K562 (cell line): ENCODE measurements around the gene RIT1. TPM values are rescaled to one million over a fixed set of nuclear protein-coding genes. Genes with fewer than 3 reads are reported as not detected.

ENCODE experiments used
- CHD4 ChIP-seq: fragments of 200-600 bp; sonication (generic); IDR thresholded peaks from 3 replicates; pipeline ENCODE4 v1.6.1; 2012; ENCODE audit warnings: low read depth, mild to moderate bottlenecking, mixed read lengths, low read length, inconsistent platforms; ENCODE audit not compliant: insufficient read depth, insufficient replicate concordance, poor library complexity, severe bottlenecking
- GABPA ChIP-seq: fragments of 200-800 bp; sonication (Bioruptor generic); conservative IDR thresholded peaks from 2 replicates; pipeline ENCODE4 v1.6.1; 2016; ENCODE audit warnings: low read depth, missing genetic modification characterization, missing compliant biosample characterization
- NRF1 ChIP-seq, 2 experiments: fragments of 450-650 bp; IDR thresholded peaks in 1 of 2; conservative IDR thresholded peaks in 1 of 2; 2 replicates each; pipeline ENCODE4 v1.6.1; 2014; ENCODE audit warnings: mild to moderate bottlenecking in 2 of 2
- SIRT6 ChIP-seq: IDR thresholded peaks from one replicate; pipeline ENCODE4 v1.6.1; 2012; ENCODE audit warnings: low read depth, mild to moderate bottlenecking, control low read depth, inconsistent platforms, low read length, moderate library complexity
- ZNF561 ChIP-seq: fragments of 450-650 bp; formaldehyde crosslinking; conservative IDR thresholded peaks from 2 replicates; pipeline ENCODE4 v1.4.0; 2020; ENCODE audit warnings: mild to moderate bottlenecking, moderate library complexity
- polyA plus RNA-seq, 8 experiments: library from polyadenylated mRNA; depleted of rRNA in 4 of 8; stranded (reverse) in 5 of 8; unstranded in 3 of 8; fragments of >200 nt; fragmentation: Nextera tagmentation in 2 of 8; fragmentation: Illumina TruSeq in 1 of 8; extraction: Ambion mirVana in 2 of 8; extraction: Trizol in 1 of 8; gene quantifications; 2 replicates each; pipeline versions ENCODE4 v1.2.1 to v1.2.3, GENCODE V29; 2011 to 2014; ENCODE audit warnings: inconsistent platforms in 1 of 8, missing spikeins in 1 of 8
- total RNA-seq, 7 experiments: library from RNA; depleted of rRNA in 6 of 7; stranded (reverse); fragments of >200 nt in 6 of 7; fragmentation: Illumina TruSeq in 2 of 7; extraction: Trizol in 2 of 7; gene quantifications; 2 replicates each; pipeline versions ENCODE4 v1.2.1 to v1.2.3, GENCODE V29; 2011 to 2021; ENCODE audit warnings: low replicate concordance in 1 of 7
- TF ChIP-seq, protein P1 (sequence below): fragments of 450-650 bp; IDR thresholded peaks from 2 replicates; pipeline ENCODE4 v1.6.1; 2016; ENCODE audit warnings: antibody characterized with exemption
- TF ChIP-seq, protein P2 (sequence below): fragments of 450-650 bp; IDR thresholded peaks from 2 replicates; pipeline ENCODE4 v1.6.1; 2016; ENCODE audit warnings: borderline replicate concordance
- TF ChIP-seq, protein P3 (sequence below), 2 experiments: fragments of 450-650 bp; IDR thresholded peaks; 2 replicates each; pipeline ENCODE4 v1.6.1; 2016; ENCODE audit warnings: mild to moderate bottlenecking in 2 of 2, borderline replicate concordance in 1 of 2, low read depth in 1 of 2, moderate library complexity in 1 of 2
- TF ChIP-seq, protein P4 (sequence below): fragments of 250-450 bp; sonication (Bioruptor Pico); IDR thresholded peaks from 2 replicates; pipeline ENCODE4 v1.5.0; 2021; ENCODE audit warnings: mild to moderate bottlenecking, moderate library complexity

RIT1 gene
- total and polyA plus RNA-seq, 9 of the 15 experiments (the other 6 are each of a cell fraction or from before 2014, with no cell fraction given), result 13.5 to 57.6 (median 22.9) TPM

DNA sequence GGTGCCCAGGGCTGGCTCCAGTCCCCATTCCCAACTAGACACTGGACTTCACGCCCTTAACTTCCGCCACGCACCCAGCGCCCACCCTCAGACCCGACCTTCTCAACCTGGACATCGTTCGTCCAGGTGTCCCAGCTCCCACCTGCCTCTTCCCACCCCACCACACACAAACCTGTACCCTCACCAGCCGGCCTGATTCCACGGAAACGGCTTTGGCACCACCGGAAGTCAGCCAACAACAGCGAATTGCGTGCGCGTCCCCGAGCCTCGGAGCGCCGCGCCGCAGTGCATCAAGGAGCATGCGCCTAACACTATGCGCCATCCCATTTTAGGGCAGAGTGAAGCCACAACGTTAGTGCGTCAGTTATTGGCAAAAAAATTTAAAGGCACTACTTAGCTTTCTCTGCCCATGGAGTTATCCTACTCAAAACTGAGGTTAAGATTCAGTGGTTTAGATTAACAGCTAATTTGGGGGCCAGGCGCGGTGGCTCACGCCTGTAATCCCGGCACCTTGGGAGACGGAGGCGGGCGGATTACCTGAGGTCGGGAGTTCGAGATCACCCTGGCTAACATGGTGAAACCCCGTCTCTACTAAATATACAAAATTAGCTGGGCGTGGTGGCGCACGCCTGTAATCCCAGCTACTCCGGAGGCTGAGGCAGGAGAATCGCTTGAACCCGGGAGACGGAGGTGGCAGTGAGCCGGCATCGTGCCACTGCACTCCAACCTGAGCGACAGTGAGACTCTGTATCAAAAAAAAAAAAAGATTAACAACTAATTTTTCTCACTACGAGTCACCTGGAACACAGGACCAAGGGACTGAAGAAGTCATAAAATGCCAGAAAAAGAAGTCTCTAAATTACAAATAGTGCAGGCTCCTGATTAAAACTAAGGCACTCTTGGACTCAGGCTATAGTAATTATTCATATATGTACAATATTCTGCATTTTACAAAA, 53.9 kb downstream of the RIT1 start, which contains the start of gene GON4L (continued):
- TF ChIP-seq, protein P1, sequence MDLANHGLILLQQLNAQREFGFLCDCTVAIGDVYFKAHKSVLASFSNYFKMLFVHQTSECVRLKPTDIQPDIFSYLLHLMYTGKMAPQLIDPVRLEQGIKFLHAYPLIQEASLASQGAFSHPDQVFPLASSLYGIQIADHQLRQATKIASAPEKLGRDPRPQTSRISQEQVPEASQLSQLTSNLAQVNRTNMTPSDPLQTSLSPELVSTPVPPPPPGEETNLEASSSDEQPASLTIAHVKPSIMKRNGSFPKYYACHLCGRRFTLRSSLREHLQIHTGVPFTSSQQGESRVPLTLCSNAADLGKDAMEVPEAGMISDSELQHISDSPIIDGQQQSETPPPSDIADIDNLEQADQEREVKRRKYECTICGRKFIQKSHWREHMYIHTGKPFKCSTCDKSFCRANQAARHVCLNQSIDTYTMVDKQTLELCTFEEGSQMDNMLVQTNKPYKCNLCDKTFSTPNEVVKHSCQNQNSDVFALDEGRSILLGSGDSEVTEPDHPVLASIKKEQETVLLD, result peak; percentile 93
- TF ChIP-seq, protein P2, sequence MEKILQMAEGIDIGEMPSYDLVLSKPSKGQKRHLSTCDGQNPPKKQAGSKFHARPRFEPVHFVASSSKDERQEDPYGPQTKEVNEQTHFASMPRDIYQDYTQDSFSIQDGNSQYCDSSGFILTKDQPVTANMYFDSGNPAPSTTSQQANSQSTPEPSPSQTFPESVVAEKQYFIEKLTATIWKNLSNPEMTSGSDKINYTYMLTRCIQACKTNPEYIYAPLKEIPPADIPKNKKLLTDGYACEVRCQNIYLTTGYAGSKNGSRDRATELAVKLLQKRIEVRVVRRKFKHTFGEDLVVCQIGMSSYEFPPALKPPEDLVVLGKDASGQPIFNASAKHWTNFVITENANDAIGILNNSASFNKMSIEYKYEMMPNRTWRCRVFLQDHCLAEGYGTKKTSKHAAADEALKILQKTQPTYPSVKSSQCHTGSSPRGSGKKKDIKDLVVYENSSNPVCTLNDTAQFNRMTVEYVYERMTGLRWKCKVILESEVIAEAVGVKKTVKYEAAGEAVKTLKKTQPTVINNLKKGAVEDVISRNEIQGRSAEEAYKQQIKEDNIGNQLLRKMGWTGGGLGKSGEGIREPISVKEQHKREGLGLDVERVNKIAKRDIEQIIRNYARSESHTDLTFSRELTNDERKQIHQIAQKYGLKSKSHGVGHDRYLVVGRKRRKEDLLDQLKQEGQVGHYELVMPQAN, result peak; percentile 93
- TF ChIP-seq SIRT6 (no peak), NRF1 (conservative IDR thresholded peaks at IDR 0.05 in 1 of 2, IDR thresholded peaks at IDR 0.05 in 1 of 2) (peak; percentile 93 to 95), CHD4 (no peak), ZNF561 (CRISPR knock-in tag) (no peak), GABPA (peak; percentile 90)
- TF ChIP-seq, protein P3, sequence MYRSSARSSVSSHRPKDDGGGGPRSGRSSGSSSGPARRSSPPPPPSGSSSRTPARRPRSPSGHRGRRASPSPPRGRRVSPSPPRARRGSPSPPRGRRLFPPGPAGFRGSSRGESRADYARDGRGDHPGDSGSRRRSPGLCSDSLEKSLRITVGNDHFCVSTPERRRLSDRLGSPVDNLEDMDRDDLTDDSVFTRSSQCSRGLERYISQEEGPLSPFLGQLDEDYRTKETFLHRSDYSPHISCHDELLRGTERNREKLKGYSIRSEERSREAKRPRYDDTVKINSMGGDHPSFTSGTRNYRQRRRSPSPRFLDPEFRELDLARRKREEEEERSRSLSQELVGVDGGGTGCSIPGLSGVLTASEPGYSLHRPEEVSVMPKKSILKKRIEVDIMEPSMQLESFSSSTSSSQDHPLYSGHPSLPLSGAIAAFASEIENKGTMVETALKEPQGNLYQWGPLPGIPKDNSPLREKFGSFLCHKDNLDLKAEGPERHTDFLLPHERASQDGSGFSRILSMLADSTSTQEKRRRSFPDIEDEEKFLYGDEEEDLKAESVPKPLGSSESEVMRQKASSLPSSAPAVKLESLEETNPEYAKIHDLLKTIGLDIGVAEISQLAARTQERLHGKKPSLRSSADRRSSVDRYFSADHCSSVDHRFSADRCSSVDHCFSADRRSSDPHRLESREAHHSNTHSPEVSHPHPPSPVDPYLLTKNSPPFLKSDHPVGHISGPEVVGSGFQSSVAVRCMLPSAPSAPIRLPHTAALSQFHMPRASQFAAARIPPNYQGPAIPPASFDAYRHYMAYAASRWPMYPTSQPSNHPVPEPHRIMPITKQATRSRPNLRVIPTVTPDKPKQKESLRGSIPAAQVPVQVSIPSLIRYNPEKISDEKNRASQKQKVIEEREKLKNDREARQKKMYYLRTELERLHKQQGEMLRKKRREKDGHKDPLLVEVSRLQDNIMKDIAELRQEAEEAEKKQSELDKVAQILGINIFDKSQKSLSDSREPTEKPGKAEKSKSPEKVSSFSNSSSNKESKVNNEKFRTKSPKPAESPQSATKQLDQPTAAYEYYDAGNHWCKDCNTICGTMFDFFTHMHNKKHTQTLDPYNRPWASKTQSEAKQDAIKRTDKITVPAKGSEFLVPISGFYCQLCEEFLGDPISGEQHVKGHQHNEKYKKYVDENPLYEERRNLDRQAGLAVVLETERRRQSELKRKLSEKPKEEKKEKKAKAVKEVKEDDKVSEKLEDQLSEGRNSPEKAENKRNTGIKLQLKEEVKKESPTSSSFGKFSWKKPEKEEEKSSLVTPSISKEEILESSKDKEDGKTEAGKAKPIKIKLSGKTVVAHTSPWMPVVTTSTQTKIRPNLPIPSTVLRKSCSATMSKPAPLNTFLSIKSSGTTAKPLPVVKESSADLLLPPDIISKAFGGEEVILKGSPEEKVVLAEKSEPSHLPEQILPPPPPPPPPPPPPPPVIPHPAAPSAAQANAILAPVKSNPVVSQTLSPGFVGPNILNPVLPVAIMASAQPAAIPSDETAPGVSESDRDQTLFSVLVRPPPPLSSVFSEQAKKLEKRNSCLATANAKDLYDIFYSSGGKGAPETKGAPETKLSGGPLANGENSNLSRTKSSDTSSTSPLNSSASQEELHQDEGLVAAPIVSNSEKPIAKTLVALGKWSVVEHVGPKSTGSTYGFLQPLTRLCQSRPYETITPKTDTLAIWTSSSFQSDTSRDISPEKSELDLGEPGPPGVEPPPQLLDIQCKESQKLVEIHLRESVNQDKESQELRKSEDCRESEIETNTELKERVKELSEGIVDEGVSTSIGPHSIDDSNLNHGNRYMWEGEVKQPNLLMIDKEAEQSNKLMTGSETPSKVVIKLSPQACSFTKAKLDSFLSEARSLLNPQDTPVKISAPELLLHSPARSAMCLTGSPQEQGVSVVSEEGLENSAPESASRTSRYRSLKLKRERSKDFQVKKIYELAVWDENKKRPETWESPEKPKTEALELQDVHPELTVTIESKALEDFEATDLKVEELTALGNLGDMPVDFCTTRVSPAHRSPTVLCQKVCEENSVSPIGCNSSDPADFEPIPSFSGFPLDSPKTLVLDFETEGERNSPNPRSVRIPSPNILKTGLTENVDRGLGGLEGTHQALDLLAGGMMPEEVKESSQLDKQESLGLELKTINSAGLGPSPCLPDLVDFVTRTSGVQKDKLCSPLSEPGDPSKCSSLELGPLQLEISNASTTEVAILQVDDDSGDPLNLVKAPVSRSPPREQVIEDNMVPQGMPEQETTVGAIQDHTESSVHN (IDR thresholded peaks at IDR 0.05; ENCODE audit: borderline replicate concordance in 1 of 2, low read depth in 1 of 2), result no peak
- TF ChIP-seq, protein P4, sequence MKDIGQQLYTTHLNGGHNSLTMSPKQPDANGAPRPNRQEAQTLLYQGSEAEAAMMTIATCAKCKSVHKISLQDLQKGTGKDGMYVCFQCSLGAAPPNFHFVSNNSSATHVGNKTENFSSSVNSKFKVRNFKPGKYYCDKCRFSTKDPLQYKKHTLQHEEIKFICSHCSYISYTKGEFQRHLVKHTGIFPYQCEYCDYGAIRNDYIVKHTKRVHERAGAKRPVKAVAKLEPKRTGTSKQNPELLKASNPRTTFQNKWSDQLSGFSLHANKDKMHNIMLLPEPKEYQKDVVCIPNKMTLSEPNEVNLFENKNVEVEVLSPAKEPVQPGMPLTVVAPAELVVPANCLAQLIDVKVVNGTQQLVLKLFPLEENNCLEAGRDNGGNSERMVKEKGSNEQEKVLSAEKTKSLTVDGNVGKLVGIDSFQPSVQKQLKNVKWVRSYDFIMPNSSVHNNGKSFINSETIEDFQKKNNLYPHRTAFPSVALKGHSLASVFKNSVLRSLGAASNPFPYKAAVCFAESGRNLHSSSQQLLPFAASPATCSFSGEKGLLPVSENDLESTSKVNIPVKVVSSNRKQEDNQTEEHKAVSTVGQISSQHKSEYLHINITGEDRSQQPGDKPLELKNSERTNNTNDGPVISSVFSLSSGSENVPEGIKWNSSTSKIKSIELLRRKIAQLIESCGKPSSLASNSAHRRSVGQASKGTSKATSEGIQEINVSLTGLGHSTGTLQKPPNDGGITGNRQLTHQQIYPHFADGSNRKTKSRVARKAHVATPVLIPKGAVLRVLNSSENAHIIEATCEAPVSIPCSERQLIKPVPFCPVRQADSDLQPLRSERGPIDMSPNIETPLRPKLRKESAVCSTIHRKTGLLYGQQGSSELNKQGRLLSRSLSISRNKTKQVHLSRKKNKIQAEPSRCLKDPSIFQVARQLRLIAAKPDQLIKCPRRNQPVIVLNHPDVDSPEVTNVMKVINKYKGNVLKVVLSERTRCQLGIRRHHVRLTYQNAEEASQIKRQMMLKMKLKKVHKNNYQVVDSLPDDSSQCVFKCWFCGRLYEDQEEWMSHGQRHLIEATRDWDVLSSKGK (CRISPR knock-in tag), result no peak
